Activated CD8-positive, alpha-beta memory T cell treated with anti-CD3 and anti-CD28 coated beads, Interleukin-2, amount 10 ng/mL, durations not matched to agents 7 days and 5 days (primary cell): Measurements from ENCODE around the gene PPP1R2C. TPM values are rescaled to one million over a fixed set of nuclear protein-coding genes. Genes with fewer than 3 reads are reported as not detected.

Experiments
- ATAC-seq: fragments of 150-1000 bp; cut with Tn5 transposase; one replicate; pipeline ENCODE4 v1.10.0; 2021; ENCODE audit warnings: moderate library complexity
- CTCF ChIA-PET: fragments of 350-600 bp; sonication (Branson Sonifier 250); formaldehyde crosslinking; loops from one replicate; lab custom pipeline; 2021; ENCODE audit warnings: antibody characterized with exemption; lab: Charles Lee
- DNase-seq: peaks from one replicate; pipeline ENCODE4 v3.0.0-alpha.2; 2020
- H3K27ac Mint-ChIP-seq: one replicate; pipeline ENCODE4 v1.8.0; 2021; ENCODE audit warnings: mild to moderate bottlenecking, mixed read lengths
- H3K27me3 Mint-ChIP-seq: one replicate; pipeline ENCODE4 v1.8.0; 2021; ENCODE audit warnings: mixed read lengths
- H3K36me3 Mint-ChIP-seq: one replicate; pipeline ENCODE4 v1.8.0; 2021; ENCODE audit warnings: mild to moderate bottlenecking, mixed read lengths
- H3K4me1 Mint-ChIP-seq: one replicate; pipeline ENCODE4 v1.8.0; 2021; ENCODE audit warnings: mixed read lengths
- H3K4me3 Mint-ChIP-seq: one replicate; pipeline ENCODE4 v1.8.0; 2021; ENCODE audit warnings: mild to moderate bottlenecking, moderate library complexity, mixed read lengths
- H3K9me3 Mint-ChIP-seq: one replicate; pipeline ENCODE4 v1.8.0; 2022; ENCODE audit warnings: low read depth, mixed read lengths
- total RNA-seq, 2 experiments: library from RNA; stranded (reverse); gene quantifications; one replicate each; pipeline ENCODE4 v1.2.3, GENCODE V29; 2021

Gene PPP1R2C
- total RNA-seq, 2 experiments from 2014 or later = not detected

DNA sequence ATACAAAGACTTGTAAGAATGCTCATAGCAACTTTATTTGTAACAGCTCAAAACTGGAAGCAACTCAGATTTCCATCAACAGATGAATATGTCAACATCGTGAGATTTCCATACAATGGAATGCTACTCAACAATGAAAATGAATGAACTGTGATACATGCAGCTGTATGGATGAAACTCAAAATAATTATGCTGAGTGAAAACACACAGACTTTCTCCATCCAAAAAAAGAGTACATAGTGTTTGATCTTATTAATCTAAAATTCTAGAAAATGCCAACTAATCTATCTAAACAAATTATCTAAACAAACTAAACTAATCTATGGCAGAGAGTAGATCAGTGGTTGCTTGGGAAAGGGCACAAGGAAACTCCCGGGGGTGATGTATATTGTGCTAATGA is 42.7 kb downstream of the PPP1R2C start:
- no peaks in the 10 kb centered on the region for H3K9me3 Mint-ChIP-seq
- H3K36me3 Mint-ChIP-seq = no peaks in the 10 kb centered on the region
- H3K4me1 Mint-ChIP-seq = peaks cover 5% of the 10 kb centered on the region
- no peak for ATAC-seq
- no peak overlapping the region for H3K4me3 Mint-ChIP-seq
- CTCF ChIA-PET = no interaction called here
- DNase-seq = no peak
- no peak overlapping the region for H3K27ac Mint-ChIP-seq
- H3K27me3 Mint-ChIP-seq = no peaks in the 10 kb centered on the region

DNA sequence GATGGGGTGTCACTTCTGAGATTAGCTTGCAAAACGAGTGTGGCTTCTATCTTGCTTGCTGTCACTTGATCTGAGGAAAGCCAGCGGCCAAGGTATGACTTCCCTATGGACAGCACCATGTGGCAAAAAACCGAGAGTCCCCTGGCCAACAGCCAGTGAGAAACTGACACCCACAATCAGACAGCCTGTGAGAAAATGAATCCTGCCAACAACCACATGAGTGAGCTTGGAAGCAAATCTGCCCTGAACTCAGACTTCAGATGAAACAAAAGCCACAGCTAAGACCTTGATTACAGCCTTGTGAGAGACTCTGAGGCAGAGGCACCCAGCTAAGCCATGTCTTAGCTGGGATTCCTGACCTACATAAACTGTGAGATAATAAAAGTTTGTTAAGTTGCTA is 45.5 kb downstream of the PPP1R2C start:
- ATAC-seq = no peak
- DNase-seq = no peak
- H3K4me1 Mint-ChIP-seq = no peaks in the 10 kb centered on the region

More for the DNA sequence above, 45.5 kb downstream of the PPP1R2C start:
- H3K27me3 Mint-ChIP-seq = no peaks in the 10 kb centered on the region
- H3K4me3 Mint-ChIP-seq = no peak overlapping the region
- no peak overlapping the region for H3K27ac Mint-ChIP-seq
- CTCF ChIA-PET = no interaction called here
- no peaks in the 10 kb centered on the region for H3K36me3 Mint-ChIP-seq
- H3K9me3 Mint-ChIP-seq = peaks cover 3% of the 10 kb centered on the region
